Amygdala (tissue), 56 donors: ENCODE data around the gene ERC1.

ENCODE experiments used
- DNase-seq, 56 donors: peaks; one replicate each; lab custom pipeline; 2025; lab: John Stamatoyannopoulos, UW

The ERC1 gene

DNA sequence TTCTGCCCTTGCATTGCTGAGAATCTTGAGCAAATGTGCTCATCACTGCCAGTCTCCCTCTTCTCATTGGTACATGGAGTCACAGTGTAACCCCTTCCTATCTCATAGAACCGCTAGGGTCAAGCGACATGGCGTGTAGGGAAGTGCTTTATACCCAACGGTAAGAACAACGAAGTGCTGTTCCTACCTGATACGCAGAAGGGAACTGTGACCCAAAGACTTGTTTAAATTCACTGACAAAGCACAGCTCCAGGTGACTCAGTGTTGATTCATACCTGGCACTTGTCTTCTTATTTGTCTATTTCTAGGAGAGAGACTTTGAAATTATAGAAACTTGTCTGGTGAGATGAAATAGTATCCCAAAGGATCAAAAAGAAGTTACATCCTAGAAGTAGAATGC lies 549.7 kb downstream of the ERC1 start:
- no peak for DNase-seq

DNA sequence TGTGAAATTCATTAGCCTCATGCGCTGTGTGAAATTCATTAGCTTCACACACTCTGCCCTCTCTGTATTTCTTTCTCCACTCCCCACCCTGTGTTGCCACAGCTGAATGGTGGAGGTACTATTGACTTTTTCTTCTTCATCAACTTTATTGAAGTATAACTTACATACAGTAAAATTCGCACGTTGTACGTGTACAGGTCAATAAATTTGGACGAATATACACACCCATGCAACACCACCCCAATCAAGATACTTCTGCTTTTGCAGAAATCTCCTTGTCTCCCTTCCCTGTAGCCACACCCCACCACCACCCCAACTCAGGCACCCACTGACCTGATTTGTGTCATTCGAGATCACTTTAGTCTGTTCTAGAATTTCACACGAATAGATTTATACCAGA lies 551.6 kb downstream of the ERC1 start:
- DNase-seq: no peak

DNA sequence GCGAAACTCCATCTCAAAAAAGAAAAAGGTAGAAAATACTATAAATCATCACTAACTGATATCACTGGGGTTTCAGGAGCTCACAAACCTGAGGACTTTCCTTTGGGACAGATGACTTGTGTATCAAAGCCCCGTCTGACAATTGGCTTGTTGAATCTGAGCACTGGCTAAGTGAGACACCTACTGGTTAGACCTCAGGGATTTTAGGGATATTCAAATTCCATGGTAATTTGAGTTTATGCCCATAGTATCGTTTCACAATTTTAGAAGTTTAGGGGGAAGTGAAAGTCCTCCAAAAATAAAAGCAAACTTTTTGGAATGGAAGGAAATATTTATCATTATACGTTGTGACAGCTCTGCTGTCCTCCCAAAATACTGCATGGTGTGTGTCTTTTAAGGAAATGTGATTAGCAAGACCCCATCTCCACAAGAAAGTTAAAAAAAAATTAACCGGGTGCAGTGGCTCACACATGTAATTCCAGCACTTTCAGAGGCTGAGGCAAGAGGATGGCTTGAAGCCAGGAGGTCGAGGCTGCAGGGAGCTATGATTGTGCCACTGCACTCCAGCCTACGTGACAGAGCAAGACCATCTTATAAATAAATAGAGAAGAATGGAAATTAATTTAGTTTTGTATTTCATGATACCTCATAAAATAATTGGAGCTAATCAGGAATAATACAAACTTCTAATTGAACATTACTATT lies 554.1 kb downstream of the ERC1 start:
- no peak for DNase-seq
